ENCODE results near the gene ETHE1. TPM values are rescaled to one million over a fixed set of nuclear protein-coding genes. Genes with fewer than 3 reads are reported as not detected.
"Not testable (repeated sequence)": the region's sequence is repeated elsewhere in the genome, so short reads cannot be mapped to it uniquely, and the experiment has no call there.

ETHE1 gene
- total and polyA plus RNA-seq, 7 donors: 13.0 to 22.8 (median 18.5) TPM

- no peak for ATAC-seq
- DNase-seq: no peak
- no peak for TF ChIP-seq CTCF (IDR thresholded peaks at IDR 0.05)
- no peak overlapping the region for H3K4me3 ChIP-seq
- H3K9me3 ChIP-seq: no peaks in the 10 kb centered on the region
- intact Hi-C loops (cut with DNase I): no loop called here
- H3K27me3 ChIP-seq (ENCODE audit: insufficient read depth in 3 of 3, low read length in 2 of 3): no peaks in the 10 kb centered on the region
- peaks cover 14% of the 10 kb centered on the region for H3K4me1 ChIP-seq
- WGBS, 3 donors: 86 to 89% (median 88%) methylated on average over 5 of the region's 5 CpGs
- no peak overlapping the region for H3K27ac ChIP-seq
- H3K36me3 ChIP-seq (ENCODE audit: insufficient read depth in 1 of 2, low read depth in 1 of 2): no peaks in the 10 kb centered on the region
Measured at GRCh38 chr19:43522929-43523328, 4.1 kb downstream of the ETHE1 start.

GRCh38 chr19:43519436-43520088 lies 7.4 kb downstream of the ETHE1 start:
- intact Hi-C loops (cut with DNase I): loop anchor here (1.0 kb wide), 1 partner anchor 72 kb away; no protein-coding TSS in a partner anchor
- H3K27ac ChIP-seq: no peak overlapping the region
- no peaks in the 10 kb centered on the region for H3K27me3 ChIP-seq (ENCODE audit: insufficient read depth in 3 of 3, low read length in 2 of 3)
- peak; percentile 94 for TF ChIP-seq CTCF (IDR thresholded peaks at IDR 0.05)
- ATAC-seq: peak; percentile 85 to 92 (median 92)
- H3K4me3 ChIP-seq: no peak overlapping the region
- no peaks in the 10 kb centered on the region for H3K4me1 ChIP-seq
- H3K36me3 ChIP-seq (ENCODE audit: insufficient read depth in 1 of 2, low read depth in 1 of 2): peaks cover 0 to 5% of the 10 kb centered on the region in 2 donors
- H3K9me3 ChIP-seq: no peaks in the 10 kb centered on the region
- 52 to 58% (median 54%) methylated on average over 10 of the region's 10 CpGs for WGBS, 3 donors
- peak; percentile 72 to 87 for DNase-seq

DNA sequence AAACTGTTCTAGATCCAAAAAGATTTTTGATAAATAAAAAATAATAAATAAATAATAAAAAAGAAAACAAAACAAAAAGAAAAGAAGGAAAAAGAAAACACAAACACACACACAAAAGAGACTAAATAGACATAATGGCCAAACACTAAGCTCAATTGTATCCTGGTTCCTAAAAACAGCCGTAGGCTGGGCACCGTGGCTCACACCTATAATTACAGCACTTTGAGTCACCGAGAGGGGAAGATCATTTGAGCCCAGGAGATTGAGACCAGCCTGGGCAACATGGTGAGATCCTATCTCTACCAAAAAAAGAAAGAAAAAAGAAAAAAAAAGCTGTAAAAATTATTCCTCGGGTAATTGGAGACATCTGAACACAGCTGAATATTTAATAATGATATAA lies 8.9 kb downstream of the ETHE1 start:
- no peak for ATAC-seq
- no peak for DNase-seq
- H3K4me1 ChIP-seq: no peaks in the 10 kb centered on the region
- intact Hi-C loops (cut with DNase I): no loop called here
- H3K27ac ChIP-seq: no peak overlapping the region
- H3K4me3 ChIP-seq: no peak overlapping the region
- WGBS, 3 donors: 73 to 80% (median 75%) methylated on average over 4 of the region's 4 CpGs
- no peak for TF ChIP-seq CTCF (IDR thresholded peaks at IDR 0.05)
- H3K9me3 ChIP-seq: no peaks in the 10 kb centered on the region
- H3K27me3 ChIP-seq (ENCODE audit: insufficient read depth in 3 of 3, low read length in 2 of 3): no peaks in the 10 kb centered on the region
- H3K36me3 ChIP-seq (ENCODE audit: insufficient read depth in 1 of 2, low read depth in 1 of 2): peaks cover 0 to 7% of the 10 kb centered on the region in 2 donors

GRCh38 chr19:43512399-43512798 lies 14.6 kb downstream of the ETHE1 start:
- ATAC-seq; intact Hi-C loops (cut with DNase I): not testable (repeated sequence)
- peaks cover 0 to 39% of the 10 kb centered on the region in 2 donors for H3K36me3 ChIP-seq (ENCODE audit: insufficient read depth in 1 of 2, low read depth in 1 of 2)

DNA sequence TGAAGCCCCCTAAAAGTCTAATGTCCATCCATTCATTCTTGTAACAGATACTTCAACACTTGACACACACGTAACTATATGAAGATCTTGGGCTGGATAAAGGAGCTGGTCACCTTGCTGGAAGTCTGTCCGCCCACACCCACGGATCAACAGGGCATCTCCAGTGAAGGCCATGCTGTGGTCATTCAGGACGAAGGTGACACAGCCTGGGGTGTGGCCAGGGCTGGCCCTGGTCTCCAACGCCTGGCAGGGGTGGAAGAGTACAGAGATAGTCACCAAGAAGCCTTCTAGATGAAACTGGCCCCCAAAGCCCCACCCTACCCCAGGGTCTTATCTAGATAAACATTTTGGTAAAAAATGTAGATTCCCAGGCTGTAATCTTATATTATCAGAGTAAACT lies 15.7 kb downstream of the ETHE1 start:
- peaks cover 0 to 39% of the 10 kb centered on the region in 2 donors for H3K36me3 ChIP-seq (ENCODE audit: insufficient read depth in 1 of 2, low read depth in 1 of 2)
- no peak for ATAC-seq
- no peaks in the 10 kb centered on the region for H3K4me1 ChIP-seq
- H3K27ac ChIP-seq: no peak overlapping the region
- H3K9me3 ChIP-seq: no peaks in the 10 kb centered on the region
- no peak for DNase-seq
- WGBS, 3 donors: 92 to 94% (median 93%) methylated on average over 5 of the region's 5 CpGs
- intact Hi-C loops (cut with DNase I): no loop called here
- H3K4me3 ChIP-seq: no peak overlapping the region
- H3K27me3 ChIP-seq (ENCODE audit: insufficient read depth in 3 of 3, low read length in 2 of 3): no peaks in the 10 kb centered on the region
- no peak for TF ChIP-seq CTCF (IDR thresholded peaks at IDR 0.05)

More at GRCh38 chr19:43512399-43512798, 14.6 kb downstream of the ETHE1 start:
- not testable (repeated sequence) for H3K9me3 ChIP-seq; H3K4me1 ChIP-seq; DNase-seq; H3K27me3 ChIP-seq (ENCODE audit: insufficient read depth in 3 of 3, low read length in 2 of 3); H3K4me3 ChIP-seq; H3K27ac ChIP-seq
